Liver (tissue), 3 donors: Measurements from ENCODE around the gene LSM4.

Experiments used
- GABPA ChIP-seq, 2 donors: IDR thresholded peaks in 1 of 2; conservative IDR thresholded peaks in 1 of 2; 2 replicates each; pipeline ENCODE4 v1.6.1; 2016; ENCODE audit warnings: antibody characterized with exemption in 2 of 2, mild to moderate bottlenecking in 1 of 2, moderate library complexity in 1 of 2
- JUND ChIP-seq, 2 donors: IDR thresholded peaks; 2 replicates each; pipeline ENCODE4 v1.6.1; 2016; ENCODE audit warnings: antibody characterized with exemption in 2 of 2
- REST ChIP-seq: IDR thresholded peaks from 2 replicates; pipeline ENCODE4 v1.6.1; 2016; ENCODE audit warnings: antibody characterized with exemption, mild to moderate bottlenecking
- SP1 ChIP-seq: IDR thresholded peaks from 2 replicates; pipeline ENCODE4 v1.6.1; 2018; ENCODE audit warnings: antibody characterized with exemption, mild to moderate bottlenecking
- TAF1 ChIP-seq: conservative IDR thresholded peaks from 2 replicates; pipeline ENCODE4 v1.6.1; 2016; ENCODE audit warnings: antibody characterized with exemption, mild to moderate bottlenecking
- YY1 ChIP-seq: IDR thresholded peaks from 2 replicates; pipeline ENCODE4 v1.6.1; 2016; ENCODE audit warnings: antibody characterized with exemption, mild to moderate bottlenecking
- ZBTB33 ChIP-seq: IDR thresholded peaks from 2 replicates; pipeline ENCODE4 v1.6.1; 2016; ENCODE audit warnings: antibody characterized with exemption
- TF ChIP-seq, protein P1 (sequence below): fragments of 150-350 bp; IDR thresholded peaks from 2 replicates; pipeline ENCODE4 v1.5.1; 2017; ENCODE audit warnings: improper control_type of control experiment, low read depth, low read length; ENCODE audit not compliant: missing input control
- TF ChIP-seq, protein P2 (sequence below): IDR thresholded peaks from 2 replicates; pipeline ENCODE4 v1.6.1; 2016; ENCODE audit warnings: antibody characterized with exemption
- donor health status: healthy.
- donor health status: healthy.

GRCh38 chr19:18297308-18297707 is 25.6 kb downstream of the LSM4 start:
- TF ChIP-seq, protein P1, sequence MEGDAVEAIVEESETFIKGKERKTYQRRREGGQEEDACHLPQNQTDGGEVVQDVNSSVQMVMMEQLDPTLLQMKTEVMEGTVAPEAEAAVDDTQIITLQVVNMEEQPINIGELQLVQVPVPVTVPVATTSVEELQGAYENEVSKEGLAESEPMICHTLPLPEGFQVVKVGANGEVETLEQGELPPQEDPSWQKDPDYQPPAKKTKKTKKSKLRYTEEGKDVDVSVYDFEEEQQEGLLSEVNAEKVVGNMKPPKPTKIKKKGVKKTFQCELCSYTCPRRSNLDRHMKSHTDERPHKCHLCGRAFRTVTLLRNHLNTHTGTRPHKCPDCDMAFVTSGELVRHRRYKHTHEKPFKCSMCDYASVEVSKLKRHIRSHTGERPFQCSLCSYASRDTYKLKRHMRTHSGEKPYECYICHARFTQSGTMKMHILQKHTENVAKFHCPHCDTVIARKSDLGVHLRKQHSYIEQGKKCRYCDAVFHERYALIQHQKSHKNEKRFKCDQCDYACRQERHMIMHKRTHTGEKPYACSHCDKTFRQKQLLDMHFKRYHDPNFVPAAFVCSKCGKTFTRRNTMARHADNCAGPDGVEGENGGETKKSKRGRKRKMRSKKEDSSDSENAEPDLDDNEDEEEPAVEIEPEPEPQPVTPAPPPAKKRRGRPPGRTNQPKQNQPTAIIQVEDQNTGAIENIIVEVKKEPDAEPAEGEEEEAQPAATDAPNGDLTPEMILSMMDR: no peak
- TF ChIP-seq YY1: no peak
- no peak for TF ChIP-seq TAF1
- TF ChIP-seq ZBTB33: no peak
- TF ChIP-seq SP1: no peak
- TF ChIP-seq, protein P2, sequence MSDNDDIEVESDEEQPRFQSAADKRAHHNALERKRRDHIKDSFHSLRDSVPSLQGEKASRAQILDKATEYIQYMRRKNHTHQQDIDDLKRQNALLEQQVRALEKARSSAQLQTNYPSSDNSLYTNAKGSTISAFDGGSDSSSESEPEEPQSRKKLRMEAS: no peak
- TF ChIP-seq REST: no peak
- no peak for TF ChIP-seq GABPA (IDR thresholded peaks at IDR 0.05 in 1 of 2, conservative IDR thresholded peaks at IDR 0.05 in 1 of 2)
- no peak for TF ChIP-seq JUND (IDR thresholded peaks at IDR 0.05)
